Activated T-helper 1 cell treated with anti-CD3 and anti-CD28 coated beads, Interleukin-2, amount 50 U/mL, for 16 hours (primary cell): ENCODE results near the gene ARL6IP4.

Experiments
- DNase-seq, 2 donors: peaks; one replicate each; pipeline ENCODE4 v3.0.0-alpha.2; 2020; ENCODE audit warnings: low read depth in 1 of 2, low spot score in 1 of 2

ARL6IP4 gene

DNA sequence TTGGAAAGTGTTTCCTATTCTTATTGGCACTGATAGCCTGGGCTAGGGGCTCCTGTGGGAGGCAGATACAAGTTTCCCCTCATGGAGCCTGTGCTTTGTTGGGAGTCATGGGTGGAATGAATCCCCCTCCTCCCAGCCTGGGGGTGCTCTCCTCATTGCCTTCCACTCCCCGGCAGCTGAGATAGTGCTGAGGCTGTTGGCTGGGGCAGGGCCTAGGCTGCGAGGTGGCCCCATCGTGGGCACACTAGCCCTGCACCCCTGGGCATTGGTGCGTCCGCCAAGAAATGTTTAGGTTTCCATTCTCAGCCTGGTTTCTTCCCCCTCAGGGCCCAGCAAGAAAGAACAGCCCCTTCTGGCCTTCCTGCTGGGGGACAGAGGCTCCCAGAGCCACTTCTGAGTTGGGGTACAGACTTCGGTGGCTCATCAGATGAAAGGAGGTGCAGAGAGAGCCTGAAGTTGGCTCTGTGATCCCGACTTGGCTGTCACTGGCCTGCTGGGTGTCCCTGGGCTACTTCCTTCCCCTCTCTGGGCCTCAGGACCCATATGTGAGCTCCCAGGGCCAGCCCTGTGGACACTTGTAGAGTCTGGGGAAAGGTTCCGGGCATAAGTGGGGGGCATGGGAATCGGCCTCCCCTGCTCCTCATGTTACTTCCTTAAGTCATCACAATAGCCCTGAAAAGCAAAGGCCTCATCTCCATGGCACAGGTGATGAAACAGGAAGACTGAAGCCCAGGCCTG lies 2.7 kb upstream of the ARL6IP4 start:
- no peak for DNase-seq

DNA sequence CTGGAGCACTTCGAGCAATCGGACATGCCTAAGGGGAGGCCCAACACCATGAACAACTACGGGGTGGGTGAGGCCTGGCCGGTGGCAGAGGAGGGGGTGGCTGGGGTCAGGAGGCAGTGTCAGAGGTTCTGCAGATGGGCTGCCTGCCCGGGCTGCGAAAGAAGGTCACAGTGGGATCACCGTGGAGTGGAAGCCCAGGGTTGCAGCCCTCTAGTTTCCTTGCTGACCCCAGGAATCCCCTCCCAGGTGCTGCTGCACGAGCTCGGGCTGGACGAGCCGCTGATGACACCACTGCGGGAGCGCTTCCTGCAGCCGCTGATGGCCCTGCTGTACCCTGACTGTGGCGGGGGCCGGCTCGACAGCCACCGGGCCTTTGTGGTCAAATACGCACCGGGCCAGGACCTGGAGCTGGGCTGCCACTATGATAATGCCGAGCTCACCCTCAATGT lies 1.9 kb upstream of the ARL6IP4 start:
- no peak for DNase-seq

DNA sequence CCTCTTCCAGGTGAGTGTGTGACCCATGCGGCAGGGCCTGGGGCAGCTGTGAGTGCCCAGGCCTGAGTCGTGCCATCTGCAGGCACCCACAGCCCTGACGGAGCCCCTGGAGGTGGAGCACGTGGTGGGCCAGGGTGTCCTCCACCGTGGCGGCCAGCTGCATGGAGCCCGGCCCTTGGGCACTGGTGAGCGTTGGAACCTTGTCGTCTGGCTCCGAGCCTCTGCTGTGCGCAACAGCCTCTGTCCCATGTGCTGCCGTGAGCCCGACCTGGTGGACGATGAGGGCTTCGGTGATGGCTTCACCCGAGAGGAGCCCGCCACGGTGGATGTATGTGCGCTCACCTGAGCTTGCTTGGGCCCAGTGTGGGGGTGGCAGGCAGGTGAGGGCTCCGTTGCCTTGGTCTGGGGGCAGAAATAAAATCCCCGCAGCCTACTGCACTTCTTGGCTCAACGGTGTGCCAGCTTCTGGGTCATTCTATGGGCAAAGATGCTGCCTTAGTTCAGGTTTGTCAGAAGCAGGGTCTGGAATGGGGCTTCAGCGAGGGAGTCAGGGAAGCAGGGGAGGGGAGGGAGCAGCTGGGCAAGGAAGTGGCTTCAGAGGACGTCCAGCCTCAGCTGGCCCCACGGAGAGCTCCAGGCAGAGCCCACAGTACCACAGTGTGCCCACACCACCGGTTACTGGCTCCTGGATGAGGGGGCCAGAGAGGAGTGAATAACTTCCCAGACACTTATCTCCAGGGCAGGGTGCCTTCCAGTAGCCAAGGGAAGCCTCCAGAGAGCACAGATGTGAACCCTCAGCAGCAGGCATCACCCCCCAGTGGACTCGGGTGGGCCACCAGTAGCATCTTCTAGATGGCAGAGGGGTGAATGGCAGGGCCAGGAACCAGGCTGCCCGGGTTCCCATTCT lies 1.2 kb upstream of the ARL6IP4 start:
- DNase-seq: no peak

DNA sequence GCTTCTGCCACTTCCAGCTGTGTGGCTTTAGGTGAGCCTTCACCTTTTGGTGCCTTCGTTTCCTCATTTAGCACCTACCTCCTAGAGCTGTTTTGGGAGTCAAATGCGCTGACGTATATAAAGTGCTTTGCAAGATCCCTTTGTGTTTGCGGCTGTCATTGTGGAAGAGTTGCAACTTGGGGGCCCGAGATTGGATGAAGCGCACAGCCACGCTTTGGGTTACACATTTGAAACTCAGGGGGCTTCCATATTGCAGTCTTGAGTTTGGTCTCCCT lies 636 bp upstream of the ARL6IP4 start:
- DNase-seq: no peak

DNA sequence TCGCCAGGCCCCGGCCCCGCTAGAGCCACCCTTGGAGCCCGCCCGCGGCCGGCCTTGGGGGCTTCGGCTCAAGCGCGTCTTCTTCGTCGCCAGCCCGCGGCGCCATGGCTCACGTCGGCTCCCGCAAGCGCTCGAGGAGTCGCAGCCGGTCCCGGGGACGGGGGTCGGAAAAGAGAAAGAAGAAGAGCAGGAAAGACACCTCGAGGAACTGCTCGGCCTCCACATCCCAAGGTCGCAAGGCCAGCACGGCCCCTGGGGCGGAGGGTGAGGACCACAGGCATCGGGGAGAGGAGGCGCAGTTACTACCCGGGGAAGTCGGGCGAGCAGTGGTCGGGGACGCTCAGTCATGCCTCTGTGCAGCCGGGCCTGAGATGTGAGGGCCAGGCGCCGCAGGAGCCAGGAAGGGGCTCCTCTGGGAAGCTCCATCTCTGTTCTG lies 573 bp downstream of the ARL6IP4 start:
- DNase-seq: no peak

DNA sequence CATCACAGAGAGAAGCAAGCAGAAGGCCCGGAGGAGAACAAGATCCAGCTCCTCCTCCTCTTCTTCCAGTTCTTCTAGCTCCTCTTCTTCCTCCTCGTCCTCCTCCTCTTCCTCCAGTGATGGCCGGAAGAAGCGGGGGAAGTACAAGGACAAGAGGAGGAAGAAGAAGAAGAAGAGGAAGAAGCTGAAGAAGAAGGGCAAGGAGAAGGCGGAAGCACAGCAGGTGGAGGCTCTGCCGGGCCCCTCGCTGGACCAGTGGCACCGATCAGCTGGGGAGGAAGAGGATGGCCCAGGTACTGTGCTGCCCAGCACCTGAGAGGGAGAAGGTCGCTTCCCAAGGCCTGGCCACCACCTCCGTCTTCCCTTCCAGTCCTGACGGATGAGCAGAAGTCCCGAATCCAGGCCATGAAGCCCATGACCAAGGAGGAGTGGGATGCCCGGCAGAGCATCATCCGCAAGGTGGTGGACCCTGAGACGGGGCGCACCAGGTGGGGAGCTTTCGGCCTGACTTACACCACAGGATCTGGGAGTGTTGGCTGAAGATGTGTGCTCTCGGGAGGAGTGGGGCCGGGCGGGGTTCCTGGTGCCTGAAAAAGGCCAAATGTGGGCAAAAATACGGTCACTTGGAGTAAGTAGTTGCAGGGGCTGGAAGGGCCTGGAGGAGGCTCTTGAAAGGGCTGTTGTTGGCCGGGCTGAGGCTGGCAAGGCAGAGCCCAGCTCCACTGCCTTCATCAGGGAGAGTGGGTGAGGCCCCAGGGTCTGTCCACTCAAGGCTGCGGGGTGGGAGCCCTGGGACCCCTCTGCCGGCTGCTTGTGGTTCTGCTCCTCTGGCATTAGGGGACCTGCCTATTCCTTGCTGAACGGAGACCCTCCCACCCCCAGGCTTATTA lies 1.4 kb downstream of the ARL6IP4 start:
- DNase-seq: no peak

DNA sequence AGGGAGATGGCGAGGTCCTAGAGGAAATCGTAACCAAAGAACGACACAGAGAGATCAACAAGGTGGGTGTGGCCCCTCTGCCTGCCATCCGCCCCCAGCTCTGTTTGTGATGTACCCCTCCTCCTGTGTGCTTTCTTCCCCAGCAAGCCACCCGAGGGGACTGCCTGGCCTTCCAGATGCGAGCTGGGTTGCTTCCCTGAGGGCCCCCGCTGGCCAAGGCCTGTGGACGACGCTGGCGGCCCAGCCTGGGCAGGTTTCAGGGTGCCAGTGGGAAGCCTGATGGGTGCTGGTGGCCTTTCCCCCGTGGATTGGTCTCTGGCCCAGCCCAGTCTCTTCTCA lies 2.0 kb downstream of the ARL6IP4 start:
- no peak for DNase-seq

DNA sequence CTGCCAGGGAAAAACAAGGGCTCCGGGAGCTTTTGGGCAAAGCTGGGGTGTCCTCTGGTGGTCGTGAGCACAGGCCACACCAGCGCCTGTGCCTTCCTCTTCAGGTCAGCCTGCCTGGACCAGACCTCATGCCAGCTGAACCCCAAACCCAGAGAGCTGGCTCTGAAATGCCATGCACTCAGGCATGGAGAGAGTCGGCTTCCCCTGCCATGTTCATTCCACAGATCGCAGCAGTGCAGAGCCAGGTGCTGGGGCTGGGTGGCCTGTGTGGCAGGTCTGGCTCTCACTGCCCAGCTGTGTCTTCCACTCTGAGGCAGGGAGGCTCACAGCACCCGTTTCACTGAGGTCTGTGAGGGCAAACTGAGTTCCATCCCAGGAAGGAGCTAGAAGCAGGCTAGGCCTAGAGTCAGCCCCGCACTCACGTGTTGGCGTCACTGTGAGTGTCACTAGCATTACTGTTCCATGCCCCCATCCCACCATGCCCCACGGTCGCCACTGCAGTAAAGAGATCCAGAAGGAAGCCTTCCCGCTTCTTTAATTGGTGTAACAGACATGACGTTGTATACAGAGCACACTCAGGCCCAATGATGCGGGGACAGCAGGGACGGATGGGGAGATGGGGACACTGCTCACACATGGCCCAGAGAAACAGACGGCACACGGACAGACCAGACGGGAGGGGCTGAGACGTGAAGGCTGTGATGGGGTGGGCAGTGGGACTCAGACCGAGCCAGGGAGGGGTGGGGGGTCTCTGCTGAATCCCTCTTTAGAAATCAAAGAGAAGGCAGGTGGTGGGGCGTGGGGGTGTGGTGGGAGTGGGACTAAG lies 2.7 kb downstream of the ARL6IP4 start:
- no peak for DNase-seq

DNA sequence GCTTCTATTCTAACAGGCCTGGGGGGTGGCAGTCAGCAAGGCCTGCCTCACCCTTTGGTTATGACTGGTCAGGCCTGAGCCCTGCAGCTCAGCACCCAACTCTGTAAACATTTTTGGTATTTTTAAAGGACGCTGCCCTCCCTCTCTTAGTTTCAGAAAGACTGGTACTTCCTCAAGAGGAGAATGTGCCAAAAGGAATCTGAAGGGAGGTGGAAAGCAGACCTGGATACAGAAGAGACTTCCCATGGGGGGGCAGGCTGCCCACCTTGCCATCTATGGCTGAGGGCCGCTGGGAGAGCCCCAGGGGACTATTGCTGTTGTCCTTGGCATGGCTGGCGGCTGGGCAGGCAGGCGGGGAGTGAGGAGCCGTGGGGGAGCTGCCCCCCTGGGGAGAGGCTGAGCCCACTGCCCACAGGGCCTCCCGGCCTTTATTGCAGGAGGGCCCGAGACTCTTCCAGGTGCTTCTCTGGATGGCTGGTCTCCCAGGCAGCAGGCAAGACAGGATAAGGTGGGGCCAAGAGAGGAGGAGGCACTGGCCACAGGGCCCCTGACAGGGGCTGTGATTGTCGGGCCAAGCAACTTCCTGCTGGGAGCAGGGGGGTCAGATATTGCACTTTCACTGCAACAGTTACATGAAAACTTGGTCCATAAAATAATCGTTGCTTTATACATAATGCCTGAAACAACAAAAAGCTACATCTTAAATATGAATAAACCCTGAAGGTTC lies 3.5 kb downstream of the ARL6IP4 start:
- no peak for DNase-seq

DNA sequence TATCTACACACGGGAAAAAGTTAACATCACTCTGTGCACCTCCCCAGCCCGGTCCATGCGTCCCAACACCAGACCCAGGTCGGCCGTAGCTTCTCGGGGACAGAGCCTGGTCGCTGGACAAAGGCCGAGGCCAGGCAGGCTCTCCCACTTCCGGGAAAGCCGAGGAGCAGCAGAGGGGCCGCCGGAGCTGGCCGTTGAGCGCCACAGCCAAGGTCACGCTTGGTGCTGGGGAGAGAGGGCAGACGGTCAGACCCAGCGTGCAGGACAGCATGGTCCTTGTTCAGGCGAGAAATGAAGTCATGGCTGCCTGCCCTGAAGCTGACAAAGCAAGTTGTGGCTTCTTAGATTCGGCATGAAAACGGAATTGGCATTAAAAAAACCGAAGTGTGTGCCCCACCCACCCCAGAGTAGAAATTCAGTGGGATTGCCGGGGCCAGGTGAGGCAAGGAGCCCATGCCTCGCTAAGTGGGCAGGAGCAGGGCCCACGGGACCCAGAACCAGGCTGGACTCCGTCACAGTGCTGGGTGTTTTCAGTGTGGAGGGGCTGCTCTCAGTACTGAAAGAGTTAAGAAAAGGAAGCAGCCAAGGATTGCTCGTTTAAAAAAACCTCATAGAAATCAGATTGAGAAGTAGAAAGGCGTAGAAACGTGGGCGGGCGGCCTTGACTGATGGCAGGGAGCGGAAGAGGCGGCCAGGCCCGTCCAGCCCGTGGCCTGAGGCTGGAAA lies 4.3 kb downstream of the ARL6IP4 start:
- DNase-seq: no peak

DNA sequence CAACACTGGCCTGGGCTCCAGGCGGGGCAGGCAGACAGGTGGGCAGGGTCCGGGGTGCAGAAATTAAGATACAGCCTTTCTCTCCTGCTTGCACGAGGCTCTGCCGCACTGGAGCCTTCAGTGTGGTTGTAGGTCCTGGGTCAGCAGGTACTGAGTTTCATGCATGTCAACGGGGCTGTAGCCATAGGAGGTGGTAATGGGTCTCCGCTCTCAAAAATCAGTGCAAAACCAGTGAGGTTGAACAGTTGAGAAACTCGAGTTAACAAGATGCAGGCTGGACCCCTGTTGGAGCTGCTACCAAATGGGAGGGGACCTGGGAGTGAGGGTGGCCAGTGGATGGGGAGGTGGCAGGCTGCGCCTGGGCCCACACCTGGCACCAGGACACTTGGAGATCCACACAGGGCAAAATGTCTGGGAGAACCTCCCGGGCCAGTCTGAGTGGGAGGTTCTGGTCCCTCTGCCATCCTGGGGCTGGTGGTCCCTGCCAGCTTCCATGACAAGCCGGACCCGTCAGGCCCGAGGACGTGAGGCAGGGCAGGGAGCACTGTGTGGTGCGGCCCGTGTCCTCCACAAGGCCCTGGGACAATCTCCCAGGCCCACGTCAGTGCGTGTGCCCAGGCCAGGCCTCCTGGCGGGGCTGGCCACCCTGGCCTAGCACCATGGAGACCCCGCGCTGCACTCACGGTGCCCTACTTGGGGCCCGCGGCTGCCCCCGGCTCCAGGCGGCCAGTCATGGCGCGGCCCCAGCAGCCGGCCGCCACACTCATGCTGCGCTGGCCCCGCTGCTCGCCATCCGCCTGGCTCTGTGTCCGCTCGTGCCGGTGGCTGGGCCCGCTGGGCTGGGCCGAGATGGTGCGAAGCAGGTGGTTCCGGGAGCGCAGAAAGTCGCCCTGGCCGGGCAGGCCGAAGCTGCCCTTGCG lies 5.1 kb downstream of the ARL6IP4 start:
- no peak for DNase-seq

DNA sequence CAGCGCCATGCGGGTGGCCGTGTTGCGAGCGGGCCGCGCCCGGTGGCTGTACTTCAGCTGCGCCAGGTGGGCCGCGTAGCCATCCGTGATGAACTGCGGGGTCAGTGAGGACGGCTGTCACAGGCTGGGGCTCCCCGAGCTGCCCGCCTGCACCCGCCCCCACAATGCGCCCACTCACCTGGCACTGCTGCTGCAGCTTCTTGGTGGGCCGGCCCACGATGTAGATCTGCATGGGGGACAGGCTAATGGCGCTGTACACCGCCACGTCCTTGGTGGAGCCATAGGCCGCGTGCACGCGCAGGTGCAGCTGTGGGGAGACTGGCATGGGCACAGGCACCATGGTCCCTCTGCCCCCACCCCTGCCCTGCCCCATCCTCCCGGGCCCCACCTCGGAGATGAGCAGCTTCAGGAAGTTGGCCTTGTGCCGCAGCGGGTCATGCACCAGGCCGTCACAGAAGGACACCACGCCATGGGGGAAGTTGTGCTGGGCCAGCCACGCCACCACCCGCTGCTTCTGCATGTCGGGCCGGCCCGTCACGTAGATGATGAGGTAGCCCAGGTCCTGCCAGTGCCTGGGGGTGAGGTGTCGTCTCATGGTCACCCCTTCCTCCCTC lies 5.9 kb downstream of the ARL6IP4 start:
- no peak for DNase-seq

DNA sequence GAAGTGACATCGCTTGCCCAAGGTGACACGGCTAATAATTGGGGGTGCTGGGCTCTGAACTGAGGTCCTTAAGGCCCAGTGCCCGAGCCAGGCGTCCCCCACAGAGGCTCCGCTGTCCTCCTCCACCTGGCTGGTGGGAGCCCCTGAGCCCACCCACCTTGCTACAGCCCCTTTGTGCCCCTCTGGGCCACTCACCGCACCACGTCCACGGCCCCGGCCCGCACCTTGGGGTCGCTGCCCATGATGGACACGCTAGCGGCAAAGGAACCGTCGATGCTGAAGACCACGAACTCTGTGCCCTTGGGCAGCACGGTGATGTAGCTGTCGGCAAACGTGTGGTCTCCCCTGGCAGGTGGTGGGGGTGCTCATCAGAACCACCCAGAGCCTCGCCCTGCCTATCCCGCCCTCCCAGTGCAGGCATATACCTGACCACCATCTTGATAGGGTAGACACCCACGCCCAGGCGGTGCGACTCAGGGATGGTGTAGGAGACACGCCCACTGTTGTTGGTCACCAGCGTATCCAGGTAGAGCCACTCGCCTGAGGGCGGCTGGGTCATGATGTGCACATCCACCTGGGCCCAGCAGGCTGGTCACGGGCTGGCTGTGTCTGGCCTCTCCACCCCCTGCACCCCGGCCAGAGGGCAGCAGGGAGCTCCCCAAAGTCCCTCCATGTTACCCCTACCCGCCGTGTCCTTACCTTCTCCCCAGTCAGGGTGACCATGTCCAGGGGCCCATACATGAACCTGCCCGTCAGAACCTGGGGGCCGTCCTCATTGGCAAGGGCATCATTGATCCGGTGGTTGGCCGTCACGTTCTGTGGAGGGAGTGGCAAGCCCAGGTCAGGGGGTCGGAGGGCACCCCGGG lies 6.8 kb downstream of the ARL6IP4 start:
- no peak for DNase-seq

DNA sequence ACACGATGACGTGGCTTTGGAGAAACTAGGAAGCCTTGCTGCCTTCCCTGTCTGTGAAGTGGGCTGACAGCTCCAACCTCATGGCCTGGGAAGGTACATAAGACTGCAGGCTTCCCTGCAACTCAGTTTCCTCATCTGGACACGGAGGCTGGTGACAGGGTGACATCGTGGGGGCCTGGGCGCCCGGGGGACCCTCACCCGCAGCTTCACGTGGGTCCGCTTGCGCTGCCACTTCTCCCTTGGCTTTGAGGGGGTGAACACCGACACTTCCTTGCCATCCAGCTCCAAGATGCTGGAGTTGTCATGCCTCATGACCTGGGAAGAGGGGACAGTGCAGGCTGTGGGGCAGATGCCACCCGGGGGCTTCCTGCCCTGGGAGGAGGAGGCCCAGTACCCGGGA lies 7.6 kb downstream of the ARL6IP4 start:
- no peak for DNase-seq

DNA sequence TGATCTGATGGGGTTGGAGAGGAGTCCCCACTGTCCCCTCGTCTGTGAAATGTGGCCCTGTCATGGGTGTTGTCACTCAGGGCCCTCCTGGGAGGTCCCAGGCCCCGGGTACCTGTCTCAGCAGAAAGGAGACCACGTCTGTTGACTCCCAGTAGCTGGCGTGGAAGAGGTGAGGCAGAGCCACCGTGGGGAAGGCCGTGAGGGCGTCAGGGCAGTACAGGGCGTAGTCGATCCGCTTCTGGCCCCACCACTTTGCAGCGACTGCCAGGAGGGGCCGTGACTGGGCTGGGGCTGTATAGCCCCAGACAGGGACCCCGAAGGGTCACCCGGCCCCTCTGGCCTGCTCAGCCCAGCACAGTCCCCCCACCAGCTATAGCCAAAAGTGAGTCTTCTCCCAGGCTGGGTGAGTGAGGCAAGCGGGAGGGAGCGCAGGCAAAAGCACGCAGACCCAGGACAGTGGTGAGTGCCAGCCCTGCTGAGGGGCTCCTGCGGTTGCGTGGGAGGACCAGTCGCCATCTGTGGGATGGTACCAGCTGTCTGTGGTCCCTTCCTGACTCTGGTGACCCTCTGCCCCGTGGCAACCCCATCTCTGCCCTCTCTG lies 8.2 kb downstream of the ARL6IP4 start:
- no peak for DNase-seq

DNA sequence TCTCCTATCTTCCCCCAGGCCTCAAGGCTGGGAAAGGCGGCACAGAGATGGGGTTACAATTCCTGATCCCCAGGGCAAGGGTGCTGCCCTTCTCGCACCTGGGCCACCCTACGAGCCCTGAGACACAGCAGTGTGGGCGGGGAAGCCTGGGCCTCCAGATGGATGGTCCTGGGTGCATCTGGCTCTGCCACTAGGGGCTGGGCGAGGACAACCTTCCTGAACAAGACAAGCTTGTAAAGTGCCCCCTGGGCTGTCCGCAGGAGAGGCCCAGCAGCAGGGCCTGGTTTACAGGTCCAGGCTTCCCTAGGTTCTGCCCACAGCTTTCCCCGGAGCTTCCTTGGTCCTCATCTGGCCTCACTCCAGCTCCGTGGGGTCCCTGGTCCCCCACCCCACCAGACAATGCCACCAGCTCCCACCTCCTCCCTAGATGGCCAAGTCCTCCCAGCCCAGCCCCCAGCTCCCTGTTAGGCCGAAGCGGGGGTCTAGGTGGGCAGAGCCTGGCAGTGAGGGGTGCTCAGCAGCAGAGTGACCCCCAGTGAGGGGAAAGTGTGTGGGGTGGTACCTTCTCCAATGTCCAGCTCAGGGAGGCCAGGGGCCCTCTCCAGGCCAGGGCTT lies 8.9 kb downstream of the ARL6IP4 start:
- no peak for DNase-seq
